GM12878 (cell line): ENCODE data around the gene SKAP1.
"Not testable (repeated sequence)": the region's sequence is repeated elsewhere in the genome, so short reads cannot be mapped to it uniquely, and the experiment has no call there.

Experiments
- CHD2 ChIP-seq: IDR thresholded peaks from 2 replicates; pipeline ENCODE4 v1.6.1; 2011; ENCODE audit warnings: low read depth, low read length, improper control_type of control experiment, borderline replicate concordance
- CTCF ChIP-seq, 3 experiments: IDR thresholded peaks in 2 of 3; conservative IDR thresholded peaks in 1 of 3; 2 replicates each; pipeline ENCODE4 v1.5.1; 2011; ENCODE audit warnings: low read depth in 3 of 3, low read length in 3 of 3, mild to moderate bottlenecking in 3 of 3, control low read depth in 2 of 3, moderate library complexity in 2 of 3, inconsistent platforms in 1 of 3, mixed read lengths in 1 of 3; ENCODE audit not compliant: control insufficient read depth in 2 of 3, insufficient read depth in 1 of 3; ENCODE audit errors: extremely low read depth in 1 of 3
- EGR1 ChIP-seq, 2 experiments: IDR thresholded peaks; 1 replicate in 1 of 2; 2 replicates in 1 of 2; pipeline ENCODE4 v1.6.1; 2011 to 2012; ENCODE audit warnings: low read depth in 2 of 2, low read length in 2 of 2, borderline replicate concordance in 1 of 2, mild to moderate bottlenecking in 1 of 2, moderate library complexity in 1 of 2
- EZH2 ChIP-seq: IDR thresholded peaks from 2 replicates; pipeline ENCODE4 v1.6.1; 2012; ENCODE audit warnings: low read depth, mild to moderate bottlenecking, control low read depth, inconsistent platforms, low read length, borderline replicate concordance; ENCODE audit not compliant: control insufficient read depth
- HCFC1 ChIP-seq: fragments of 150-350 bp; IDR thresholded peaks from 2 replicates; pipeline ENCODE4 v1.6.1; 2014; ENCODE audit warnings: low read length
- KDM1A ChIP-seq: fragments of 200-600 bp; sonication (generic); IDR thresholded peaks from 2 replicates; pipeline ENCODE4 v1.6.1; 2016; ENCODE audit warnings: borderline replicate concordance
- POLR2A ChIP-seq: IDR thresholded peaks from 2 replicates; pipeline ENCODE4 v1.6.1; 2011; ENCODE audit warnings: low read depth, mild to moderate bottlenecking, low read length
- PRDM15 ChIP-seq: fragments of 450-650 bp; formaldehyde crosslinking; IDR thresholded peaks from 2 replicates; pipeline ENCODE4 v1.4.0; 2020; ENCODE audit warnings: mild to moderate bottlenecking, moderate library complexity
- SP1 ChIP-seq: IDR thresholded peaks from one replicate; pipeline ENCODE4 v1.6.1; 2011; ENCODE audit warnings: low read depth, low read length
- ZNF217 ChIP-seq: fragments of 450-650 bp; IDR thresholded peaks from 2 replicates; pipeline ENCODE4 v1.6.1; 2017; ENCODE audit warnings: antibody characterized with exemption, mild to moderate bottlenecking
- ZNF274 ChIP-seq: IDR thresholded peaks from one replicate; pipeline ENCODE4 v1.8.0; 2011; ENCODE audit not compliant: insufficient read length, insufficient read depth

- not testable (repeated sequence) for TF ChIP-seq POLR2A; HCFC1; KDM1A; SP1; EZH2; CTCF (IDR thresholded peaks at IDR 0.05 in 2 of 3, conservative IDR thresholded peaks at IDR 0.05 in 1 of 3; ENCODE audit: control insufficient read depth in 2 of 3, extremely low read depth in 1 of 3, insufficient read depth in 1 of 3, low read depth in 3 of 3, low read length in 3 of 3); PRDM15 (CRISPR knock-in tag); CHD2; ZNF217; EGR1 (IDR thresholded peaks at IDR 0.05; ENCODE audit: borderline replicate concordance in 1 of 2, low read depth in 2 of 2, low read length in 2 of 2); ZNF274
These were observed 223.0 kb downstream of the SKAP1 start for GRCh38 chr17:48207036-48207435.
